Cardiac septum (tissue), 1 donor: ENCODE measurements around the gene KRTAP5-2. TPM values are rescaled to one million over a fixed set of nuclear protein-coding genes. Genes with fewer than 3 reads are reported as not detected.
"Not testable (repeated sequence)": the region's sequence is repeated elsewhere in the genome, so short reads cannot be mapped to it uniquely, and the experiment has no call there.

Source experiments
- DNase-seq: peaks from one replicate; pipeline ENCODE4 v3.0.0-alpha.2; 2020; ENCODE audit warnings: low spot score
- intact Hi-C: fragments of 100-400 bp; cut with DNase I; formaldehyde crosslinking; loops from one replicate; pipeline ENCODE4 v1.14.0; 2022
- total RNA-seq: library from RNA; stranded (reverse); fragmentation: NEBNext Ultra II Directional; extraction: Animal tissue kit (Norgen Biotek cat#: 25700); gene quantifications from one replicate; pipeline ENCODE4 v1.2.1, GENCODE V29; 2021
- donor health status: DM: no; HTN: no; CAD: no.

The KRTAP5-2 gene
- total RNA-seq, 1 donor from 2014 or later: not detected

- intact Hi-C loops: loop anchor here (10.0 kb wide), 1 partner anchor 85 kb away; no protein-coding TSS in a partner anchor
- no peak for DNase-seq
Measured at GRCh38 chr11:1629326-1630185, 31.5 kb upstream of the KRTAP5-2 start, which contains the start of gene KRTAP5-5. KRTAP5-5 (plus strand) TSS chr11:1629775; CDS start chr11:1629841, 66 bp downstream.

DNA sequence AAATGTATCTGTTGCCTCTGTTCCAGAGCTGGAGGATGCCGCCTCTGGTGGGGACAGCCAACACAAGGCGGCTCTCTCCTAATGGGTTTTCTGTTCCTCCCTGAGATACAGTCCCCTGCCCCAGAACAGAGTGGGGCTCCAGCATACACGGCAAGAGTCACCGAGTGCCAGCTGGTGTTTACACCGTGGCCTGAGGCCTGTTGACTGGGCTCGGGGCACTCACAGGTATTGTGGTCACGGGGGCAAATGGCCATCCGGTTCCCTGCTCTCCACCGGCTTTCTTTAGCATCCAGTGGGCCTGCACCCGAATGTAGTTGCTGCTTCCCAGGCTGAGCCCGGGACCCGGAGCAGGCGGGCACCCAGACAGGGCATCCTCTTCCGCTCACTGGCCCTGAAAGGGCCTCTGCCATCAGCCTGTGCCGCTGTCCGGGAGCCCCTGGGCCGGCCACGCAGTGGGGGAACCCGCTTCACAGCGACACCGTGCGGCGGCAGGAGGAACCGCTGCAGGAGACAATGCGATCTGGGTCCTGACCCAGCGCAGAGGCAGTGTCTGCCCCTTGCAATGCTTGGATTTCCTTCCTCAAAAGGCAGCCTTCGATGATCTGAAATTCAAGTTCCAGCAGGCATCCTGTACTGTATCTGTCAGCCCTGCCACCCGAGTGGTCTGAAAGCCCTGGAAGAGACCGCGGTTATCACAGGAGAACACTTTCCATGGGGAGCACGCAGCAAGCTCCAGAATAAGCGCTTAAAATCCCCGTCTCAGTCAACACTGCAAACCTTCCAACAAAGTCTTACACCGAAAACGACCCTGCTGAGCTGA lies 30.6 kb upstream of the KRTAP5-2 start:
- intact Hi-C loops: loop anchor here (10.0 kb wide), 1 partner anchor 84 kb away; no protein-coding TSS in a partner anchor
- DNase-seq: no peak

DNA sequence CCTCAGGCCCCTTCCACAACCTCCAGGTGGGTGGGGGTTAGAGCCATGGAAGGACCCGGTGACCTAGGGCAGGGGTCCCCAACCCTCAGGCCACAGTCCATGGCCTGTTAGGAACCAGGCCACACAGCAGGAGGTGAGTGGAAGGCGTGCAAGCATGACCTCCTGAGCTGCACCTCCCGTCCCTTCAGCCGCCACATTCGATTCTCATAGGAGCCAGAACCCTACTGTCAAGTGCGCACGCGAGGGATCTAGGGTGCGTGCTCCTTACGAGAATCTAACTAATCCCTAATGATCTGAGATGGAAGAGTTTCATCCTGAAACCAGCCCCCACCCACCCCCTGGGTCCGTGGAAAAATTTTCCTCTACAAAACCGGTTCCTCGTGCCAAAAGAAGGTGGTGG lies 27.4 kb upstream of the KRTAP5-2 start:
- intact Hi-C loops: loop anchor here (10.0 kb wide), 1 partner anchor 81 kb away; no protein-coding TSS in a partner anchor
- DNase-seq: no peak

DNA sequence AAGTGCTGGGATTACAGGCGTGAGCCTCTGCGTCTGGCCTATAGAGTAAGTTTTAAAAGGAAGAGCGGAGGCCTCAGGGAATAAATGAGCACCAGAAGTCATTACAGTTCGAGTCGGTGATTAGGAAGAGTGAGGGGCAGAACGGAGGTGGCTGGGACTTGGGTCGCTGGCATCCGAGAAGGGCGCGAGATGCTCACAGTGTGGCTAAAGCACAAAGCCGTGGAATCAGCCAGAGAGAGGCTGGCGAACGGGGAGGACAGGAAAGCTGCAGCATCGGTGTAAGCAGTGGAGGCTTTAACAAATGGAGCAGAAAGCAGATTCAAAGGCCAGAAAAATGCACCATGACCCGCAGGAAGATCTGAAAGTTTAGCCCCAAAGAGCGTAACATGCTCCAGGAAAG lies 26.5 kb upstream of the KRTAP5-2 start:
- intact Hi-C loops: loop anchor here (10.0 kb wide), 1 partner anchor 80 kb away; no protein-coding TSS in a partner anchor
- no peak for DNase-seq

GRCh38 chr11:1623716-1624115 lies 25.6 kb upstream of the KRTAP5-2 start:
- intact Hi-C loops: loop anchor here (10.0 kb wide), 1 partner anchor 79 kb away; no protein-coding TSS in a partner anchor
- no peak for DNase-seq

GRCh38 chr11:1622086-1622485 lies 24.0 kb upstream of the KRTAP5-2 start, which contains the start of gene KRTAP5-4:
KRTAP5-4 (minus strand) TSS chr11:1622138; CDS start chr11:1622093, 45 bp downstream.
- intact Hi-C loops: loop anchor here (10.0 kb wide), 1 partner anchor 77 kb away; no protein-coding TSS in a partner anchor
- DNase-seq: no peak

GRCh38 chr11:1619449-1619848 lies 21.4 kb upstream of the KRTAP5-2 start:
- intact Hi-C loops: no loop called here

GRCh38 chr11:1618231-1618630 lies 20.1 kb upstream of the KRTAP5-2 start:
- intact Hi-C loops: no loop called here
- DNase-seq: no peak

More at GRCh38 chr11:1619449-1619848, 21.4 kb upstream of the KRTAP5-2 start:
- DNase-seq: no peak

DNA sequence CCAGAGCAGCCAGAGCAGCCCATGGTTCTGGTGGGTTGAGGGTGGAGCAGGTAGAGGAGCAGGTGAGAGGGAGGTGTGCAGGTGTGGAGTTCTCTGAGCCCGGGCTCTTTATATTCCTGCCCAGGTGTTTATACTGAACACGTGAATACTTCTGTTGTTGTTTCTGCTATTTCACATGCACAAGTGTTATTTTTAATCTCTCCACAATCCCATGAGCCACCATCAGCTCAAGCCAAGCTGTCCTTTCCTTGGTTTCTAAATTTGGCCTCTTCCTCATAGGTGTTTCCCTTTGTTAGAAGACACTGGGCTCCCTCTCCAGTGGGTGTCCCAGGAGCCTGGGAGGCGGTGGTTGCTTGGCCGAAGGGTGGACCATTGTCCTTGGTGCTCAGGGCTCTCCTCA lies 10.3 kb upstream of the KRTAP5-2 start, which contains the start of gene KRTAP5-3:
TSS of gene KRTAP5-3 (minus strand) at position 101 of the 400 bp plus-strand sequence. CDS start at position 23, 78 bp downstream.
- no peak for DNase-seq
- intact Hi-C loops: no loop called here

GRCh38 chr11:1607901-1608300 lies 9.8 kb upstream of the KRTAP5-2 start:
- DNase-seq, intact Hi-C loops: not testable (repeated sequence)

- DNase-seq, intact Hi-C loops: not testable (repeated sequence)
Measured at GRCh38 chr11:1607156-1607845, 9.2 kb upstream of the KRTAP5-2 start.

DNA sequence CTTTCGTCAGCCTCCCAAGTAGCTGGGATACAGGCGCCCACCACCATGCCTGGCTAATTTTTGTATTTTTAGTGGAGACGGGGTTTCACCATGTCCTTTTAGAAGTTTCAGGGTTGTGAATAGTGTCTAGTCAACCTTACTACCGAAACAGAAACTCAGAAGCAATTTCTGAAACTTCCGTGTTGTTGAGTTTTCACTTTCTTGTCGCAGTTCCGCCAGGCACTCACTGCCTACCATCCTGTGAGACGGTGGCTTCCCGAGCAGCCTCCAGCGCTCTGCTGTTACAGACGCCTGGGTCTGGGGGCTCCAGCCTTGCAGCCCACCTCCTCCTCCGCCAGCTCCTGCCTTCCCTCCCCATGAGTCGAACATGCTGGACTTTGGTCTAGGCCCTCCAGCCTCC lies 7.8 kb upstream of the KRTAP5-2 start:
- DNase-seq, intact Hi-C loops: not testable (repeated sequence)

GRCh38 chr11:1604711-1605110 lies 6.6 kb upstream of the KRTAP5-2 start:
- no peak for DNase-seq
- intact Hi-C loops: no loop called here

DNA sequence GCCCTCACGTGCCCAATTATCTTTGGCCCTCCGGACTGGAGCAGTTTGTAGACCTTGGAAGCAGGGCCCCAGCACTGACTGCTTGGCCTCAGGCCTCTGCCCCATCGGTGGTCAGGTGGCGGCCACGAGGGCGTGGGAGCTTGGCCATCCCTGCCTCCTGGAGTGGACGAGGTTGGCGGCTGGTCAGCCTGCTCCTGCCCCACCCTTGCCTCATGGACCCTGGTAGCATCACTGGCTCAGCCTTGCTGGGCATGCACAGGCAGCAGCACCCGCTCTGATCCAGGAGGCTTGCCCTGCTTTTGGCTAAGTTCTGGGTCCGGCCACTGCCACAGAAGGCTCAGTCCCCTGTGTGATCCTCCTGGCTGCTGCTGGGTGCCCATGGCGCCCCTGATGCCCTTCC lies 6.1 kb upstream of the KRTAP5-2 start:
- intact Hi-C loops: no loop called here
- no peak for DNase-seq

DNA sequence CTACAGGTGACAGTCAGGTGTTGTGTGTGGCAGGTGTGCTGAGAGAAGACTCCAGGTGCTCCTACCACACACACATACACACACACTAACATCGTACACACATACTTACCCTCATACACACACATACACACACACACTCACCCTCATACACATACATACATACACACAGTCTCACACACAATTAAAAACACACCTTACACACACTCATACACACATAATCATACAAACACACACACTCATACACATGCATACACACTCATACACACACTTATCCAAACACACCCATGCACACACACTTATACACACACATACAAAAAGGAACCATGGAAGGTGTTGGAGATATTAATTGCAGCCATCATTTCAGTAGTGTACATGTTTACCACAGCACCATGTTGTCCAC lies 5.5 kb upstream of the KRTAP5-2 start:
- intact Hi-C loops: no loop called here
- DNase-seq: no peak

DNA sequence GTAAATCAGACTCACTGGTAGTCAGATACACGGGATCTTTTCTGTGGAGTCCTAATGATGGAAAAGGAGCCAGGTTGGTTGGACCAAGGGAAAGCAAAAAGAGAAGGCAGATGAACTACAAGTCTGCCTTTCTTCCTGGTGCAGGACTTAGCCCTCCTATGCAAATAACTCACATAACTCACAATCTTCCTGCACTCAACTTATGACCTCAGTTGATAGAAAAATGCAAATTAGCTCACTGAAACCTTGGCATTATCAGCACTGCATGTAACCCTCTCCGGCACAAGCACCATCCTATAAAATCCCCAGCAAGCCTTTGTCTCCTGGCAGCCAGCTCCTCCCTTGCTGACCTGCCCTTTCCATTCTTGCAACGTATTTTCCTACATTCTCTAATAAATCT lies 3.6 kb upstream of the KRTAP5-2 start:
- intact Hi-C loops, DNase-seq: not testable (repeated sequence)

GRCh38 chr11:1600626-1601025 lies 2.5 kb upstream of the KRTAP5-2 start:
- DNase-seq: no peak
- intact Hi-C loops: no loop called here

- intact Hi-C loops: no loop called here
- DNase-seq: no peak
Measured at GRCh38 chr11:1598816-1599215, 722 bp upstream of the KRTAP5-2 start.

- intact Hi-C loops, DNase-seq: not testable (repeated sequence)
Measured at GRCh38 chr11:1598406-1598805, 312 bp upstream of the KRTAP5-2 start.
